AG10803 (cell line): ENCODE data around the gene CADM2.

Experiments
- DNase-seq: peaks from one replicate; pipeline ENCODE4 v3.0.0; 2010; ENCODE audit warnings: low read depth
- H3K4me3 ChIP-seq: 2 replicates; pipeline ENCODE4 v1.5.1; 2011; ENCODE audit warnings: mild to moderate bottlenecking, low read length, control low read depth
- CTCF ChIP-seq: conservative IDR thresholded peaks from 2 replicates; pipeline ENCODE4 v1.5.1; 2011; ENCODE audit warnings: mild to moderate bottlenecking, low read length, control low read depth, inconsistent platforms

The CADM2 gene

DNA sequence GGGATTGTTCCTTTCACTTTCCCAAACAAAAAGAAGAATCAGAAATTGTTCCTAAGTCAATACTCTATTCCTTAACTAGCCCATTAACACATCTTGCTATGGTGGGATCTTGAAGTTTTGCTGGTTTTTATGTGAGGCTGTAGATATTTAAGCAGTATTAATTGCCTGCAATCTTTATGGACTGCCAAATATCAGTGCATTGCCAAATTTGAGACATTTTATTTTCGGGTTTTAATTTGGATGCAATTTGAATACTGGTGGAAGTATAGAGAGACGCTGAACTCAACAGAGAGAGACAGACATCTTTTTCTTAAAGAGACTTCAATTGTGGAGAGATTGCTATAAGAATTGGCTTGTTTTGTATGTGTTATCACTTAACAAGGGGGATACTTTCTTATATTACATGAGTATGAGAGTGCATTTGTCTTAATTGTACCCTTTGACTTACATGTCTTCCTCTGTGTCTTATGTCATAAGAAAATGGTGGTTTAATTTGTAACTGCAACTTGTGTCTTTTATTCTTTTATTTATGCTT is 10.0 kb downstream of the CADM2 start:
- H3K4me3 ChIP-seq: no peak overlapping the region
- TF ChIP-seq CTCF: no peak
- no peak for DNase-seq

DNA sequence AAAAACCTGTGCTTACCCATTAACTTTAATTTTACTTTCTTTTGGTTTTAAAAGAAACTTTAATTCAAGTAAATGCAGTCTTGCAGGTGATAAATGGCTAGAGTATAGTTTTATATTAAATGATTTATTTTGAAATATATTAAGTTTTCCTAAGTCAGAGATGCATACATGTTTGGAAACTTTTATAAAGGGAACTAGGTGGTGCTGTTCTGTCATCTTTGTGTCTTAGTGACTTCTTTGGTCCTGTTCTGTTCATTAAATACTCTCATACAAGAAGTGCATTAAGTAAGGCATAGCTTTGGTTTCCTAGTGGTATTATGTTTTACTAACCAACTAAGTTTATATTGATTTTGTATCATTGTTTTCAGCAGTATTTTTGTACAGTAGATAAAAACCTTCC is 15.6 kb downstream of the CADM2 start:
- no peak overlapping the region for H3K4me3 ChIP-seq
- TF ChIP-seq CTCF: no peak
- no peak for DNase-seq

GRCh38 chr3:84977021-84977420 is 18.2 kb downstream of the CADM2 start:
- no peak overlapping the region for H3K4me3 ChIP-seq
- no peak for DNase-seq
- no peak for TF ChIP-seq CTCF

GRCh38 chr3:84978843-84979242 is 20.1 kb downstream of the CADM2 start:
- no peak for DNase-seq
- no peak for TF ChIP-seq CTCF
- H3K4me3 ChIP-seq: no peak overlapping the region

DNA sequence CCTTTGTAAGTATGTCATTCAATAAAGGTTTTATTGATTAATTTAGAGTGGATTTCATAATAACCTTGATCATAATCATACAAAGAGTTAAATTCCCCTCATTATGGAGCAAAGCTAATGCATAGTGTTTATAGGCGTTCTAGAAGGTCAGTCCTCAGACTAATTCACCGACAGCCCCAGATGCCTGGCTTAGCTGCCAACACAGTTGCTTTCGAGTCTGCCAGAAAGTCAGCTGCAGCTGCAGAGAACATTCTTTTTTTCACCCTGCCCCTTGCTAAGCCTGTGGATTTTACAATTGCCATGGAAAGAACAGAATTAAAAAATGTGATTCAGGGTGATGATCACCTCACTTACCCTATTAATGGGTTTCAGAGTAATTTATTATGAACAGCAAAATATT is 21.2 kb downstream of the CADM2 start:
- no peak for TF ChIP-seq CTCF
- no peak for DNase-seq
- no peak overlapping the region for H3K4me3 ChIP-seq

DNA sequence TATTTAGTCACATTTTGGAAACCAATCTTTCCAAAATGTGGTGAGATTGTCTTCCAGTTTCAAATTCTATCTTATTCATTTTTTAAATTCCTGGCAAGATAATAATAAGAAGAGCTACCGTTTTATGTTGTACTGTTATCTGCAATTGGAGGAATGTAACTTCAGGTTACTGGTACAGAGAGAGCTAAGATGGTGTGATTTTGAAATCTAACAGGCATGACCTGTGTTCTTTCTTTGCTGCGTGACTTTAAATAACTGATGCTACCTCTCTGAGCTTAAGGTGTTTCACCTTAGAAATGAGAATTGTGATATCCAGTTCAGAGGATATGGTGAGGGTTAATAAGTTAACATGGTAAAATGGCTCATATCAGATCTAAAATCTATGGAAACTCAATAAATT is 21.7 kb downstream of the CADM2 start:
- DNase-seq: no peak
- no peak overlapping the region for H3K4me3 ChIP-seq
- TF ChIP-seq CTCF: no peak

GRCh38 chr3:84983490-84983889 is 24.7 kb downstream of the CADM2 start:
- no peak for TF ChIP-seq CTCF
- no peak overlapping the region for H3K4me3 ChIP-seq
- DNase-seq: no peak
